Measurements from ENCODE around the gene CD8B. TPM values are rescaled to one million over a fixed set of nuclear protein-coding genes. Genes with fewer than 3 reads are reported as not detected.

CD8B gene
- polyA plus RNA-seq, 1 donor from 2014 or later: not detected

DNA sequence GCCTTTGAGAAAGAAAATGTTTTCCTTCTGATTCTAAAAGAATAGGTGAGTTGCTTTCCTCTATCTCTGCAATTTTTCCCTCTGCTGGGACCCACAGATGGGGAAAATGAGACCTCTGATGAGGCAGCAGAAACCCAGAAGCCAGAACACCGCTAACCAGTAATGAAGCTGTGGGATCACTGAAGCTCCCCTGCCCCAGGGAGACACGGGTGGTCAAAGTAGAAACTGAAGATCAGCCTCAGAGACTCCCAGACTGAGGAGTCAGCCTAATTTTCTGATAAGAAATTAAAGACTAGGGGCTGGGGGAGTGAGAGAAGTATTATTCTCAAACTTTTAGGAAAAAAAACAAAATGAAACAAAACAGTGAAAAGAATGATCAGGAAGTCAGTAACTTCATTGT lies 30.1 kb downstream of the CD8B start:
- H3K79me2 ChIP-seq (replicated peaks; ENCODE audit: insufficient read depth, low read length): no peaks in the 10 kb centered on the region
- no peak overlapping the region for H3K4me3 ChIP-seq (ENCODE audit: low read length)
- H3F3A ChIP-seq (ENCODE audit: insufficient read depth, low read length, poor library complexity, severe bottlenecking): no peaks in the 10 kb centered on the region
- no peak overlapping the region for H3K4me2 ChIP-seq (ENCODE audit: low read length)
- TF ChIP-seq SMC3 (conservative IDR thresholded peaks at IDR 0.05; ENCODE audit: poor library complexity): no peak
- no peak for TF ChIP-seq EP300 (conservative IDR thresholded peaks at IDR 0.05; ENCODE audit: poor library complexity, severe bottlenecking)
- no peak for TF ChIP-seq EZH2 (IDR thresholded peaks at IDR 0.05; ENCODE audit: borderline replicate concordance, insufficient read depth, low read length, poor library complexity, severe bottlenecking)
- TF ChIP-seq MXI1 (conservative IDR thresholded peaks at IDR 0.05; ENCODE audit: poor library complexity, severe bottlenecking): no peak
- TF ChIP-seq RAD21 (conservative IDR thresholded peaks at IDR 0.05): no peak
- TF ChIP-seq REST (IDR thresholded peaks at IDR 0.05; ENCODE audit: borderline replicate concordance): no peak
- no peak for TF ChIP-seq TAF1 (IDR thresholded peaks at IDR 0.05; ENCODE audit: low read depth)
- no peak for TF ChIP-seq POLR2AphosphoS5 (IDR thresholded peaks at IDR 0.05)
- TF ChIP-seq, protein P1, sequence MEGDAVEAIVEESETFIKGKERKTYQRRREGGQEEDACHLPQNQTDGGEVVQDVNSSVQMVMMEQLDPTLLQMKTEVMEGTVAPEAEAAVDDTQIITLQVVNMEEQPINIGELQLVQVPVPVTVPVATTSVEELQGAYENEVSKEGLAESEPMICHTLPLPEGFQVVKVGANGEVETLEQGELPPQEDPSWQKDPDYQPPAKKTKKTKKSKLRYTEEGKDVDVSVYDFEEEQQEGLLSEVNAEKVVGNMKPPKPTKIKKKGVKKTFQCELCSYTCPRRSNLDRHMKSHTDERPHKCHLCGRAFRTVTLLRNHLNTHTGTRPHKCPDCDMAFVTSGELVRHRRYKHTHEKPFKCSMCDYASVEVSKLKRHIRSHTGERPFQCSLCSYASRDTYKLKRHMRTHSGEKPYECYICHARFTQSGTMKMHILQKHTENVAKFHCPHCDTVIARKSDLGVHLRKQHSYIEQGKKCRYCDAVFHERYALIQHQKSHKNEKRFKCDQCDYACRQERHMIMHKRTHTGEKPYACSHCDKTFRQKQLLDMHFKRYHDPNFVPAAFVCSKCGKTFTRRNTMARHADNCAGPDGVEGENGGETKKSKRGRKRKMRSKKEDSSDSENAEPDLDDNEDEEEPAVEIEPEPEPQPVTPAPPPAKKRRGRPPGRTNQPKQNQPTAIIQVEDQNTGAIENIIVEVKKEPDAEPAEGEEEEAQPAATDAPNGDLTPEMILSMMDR (IDR thresholded peaks at IDR 0.05; ENCODE audit: poor library complexity, severe bottlenecking): no peak
- no peaks in the 10 kb centered on the region for H4K20me1 ChIP-seq (ENCODE audit: insufficient read depth)
- H3K9me2 ChIP-seq (ENCODE audit: insufficient read depth, low read length): no peaks in the 10 kb centered on the region
- H3K27me3 ChIP-seq (ENCODE audit: insufficient read depth, low read depth, low read length): no peaks in the 10 kb centered on the region
- H3K9ac ChIP-seq (ENCODE audit: low read length): no peak overlapping the region
- no peaks in the 10 kb centered on the region for H3K9me3 ChIP-seq (ENCODE audit: low read length)
- no peaks in the 10 kb centered on the region for H3K36me3 ChIP-seq (ENCODE audit: insufficient read depth, low read length)
- H2AFZ ChIP-seq (ENCODE audit: low read depth, low read length): no peak overlapping the region
- no peak overlapping the region for H3K27ac ChIP-seq (ENCODE audit: low read length)

GRCh38 chr2:86826951-86827350 lies 34.7 kb downstream of the CD8B start:
- Histone ChIP-seq H3K4me2 (ENCODE audit: low read length) (no peak overlapping the region), H3K9me3 (ENCODE audit: low read length) (no peaks in the 10 kb centered on the region), H3K79me2 (replicated peaks; ENCODE audit: insufficient read depth, low read length) (no peaks in the 10 kb centered on the region), H3K36me3 (ENCODE audit: insufficient read depth, low read length) (no peaks in the 10 kb centered on the region), H4K20me1 (ENCODE audit: insufficient read depth) (no peaks in the 10 kb centered on the region), H3F3A (ENCODE audit: insufficient read depth, low read length, poor library complexity, severe bottlenecking) (no peaks in the 10 kb centered on the region), H3K27ac (ENCODE audit: low read length) (no peak overlapping the region), H3K9ac (ENCODE audit: low read length) (no peak overlapping the region), H2AFZ (ENCODE audit: low read depth, low read length) (no peak overlapping the region), H3K9me2 (ENCODE audit: insufficient read depth, low read length) (no peaks in the 10 kb centered on the region), H3K4me3 (ENCODE audit: low read length) (no peak overlapping the region), H3K27me3 (ENCODE audit: insufficient read depth, low read depth, low read length) (no peaks in the 10 kb centered on the region)
- TF ChIP-seq TAF1 (IDR thresholded peaks at IDR 0.05; ENCODE audit: low read depth): no peak
- no peak for TF ChIP-seq REST (IDR thresholded peaks at IDR 0.05; ENCODE audit: borderline replicate concordance)
- TF ChIP-seq, protein P1 (IDR thresholded peaks at IDR 0.05; ENCODE audit: poor library complexity, severe bottlenecking): no peak
- TF ChIP-seq SMC3 (conservative IDR thresholded peaks at IDR 0.05; ENCODE audit: poor library complexity): no peak
- no peak for TF ChIP-seq MXI1 (conservative IDR thresholded peaks at IDR 0.05; ENCODE audit: poor library complexity, severe bottlenecking)
- no peak for TF ChIP-seq RAD21 (conservative IDR thresholded peaks at IDR 0.05)
- no peak for TF ChIP-seq EP300 (conservative IDR thresholded peaks at IDR 0.05; ENCODE audit: poor library complexity, severe bottlenecking)
- no peak for TF ChIP-seq POLR2AphosphoS5 (IDR thresholded peaks at IDR 0.05)
- TF ChIP-seq EZH2 (IDR thresholded peaks at IDR 0.05; ENCODE audit: borderline replicate concordance, insufficient read depth, low read length, poor library complexity, severe bottlenecking): no peak

Measured in neural cell (in vitro differentiated cells).